PC-3 (cell line): Measurements from ENCODE around the gene ARL11. TPM values are rescaled to one million over a fixed set of nuclear protein-coding genes. Genes with fewer than 3 reads are reported as not detected.

Experiments used
- ATAC-seq: fragments of 200-7000 bp; cut with Tn5 transposase; 2 replicates; pipeline ENCODE4 v1.9.1; 2020; ENCODE audit warnings: mild to moderate bottlenecking, moderate library complexity
- BruUV-seq: library from RNA; stranded (reverse); fragments of 400-500 nt; replicated peaks from 2 replicates; lab custom pipeline; 2021; lab: Mats Ljungman, UMichigan
- CTCF ChIA-PET: fragments of 300-600 bp; sonication (Branson Sonifier 250); formaldehyde crosslinking; loops from one replicate; lab custom pipeline; 2022; ENCODE audit warnings: antibody characterized with exemption; lab: Charles Lee
- POLR2A ChIA-PET: fragments of 300-600 bp; sonication (Branson Sonifier 250); formaldehyde crosslinking; loops from one replicate; lab custom pipeline; 2022; ENCODE audit warnings: antibody characterized with exemption; ENCODE audit not compliant: unreplicated experiment; lab: Charles Lee
- DNase-seq: peaks from one replicate; pipeline ENCODE4 v3.0.0-alpha.2; 2015
- H2AFZ ChIP-seq: fragments of 300-600 bp; sonication (generic); 2 replicates; pipeline ENCODE4 v1.6.0; 2016; ENCODE audit warnings: antibody characterized with exemption, low read length
- H3F3A ChIP-seq: fragments of 300-600 bp; sonication (generic); one replicate; pipeline ENCODE4 v1.6.0; 2017; ENCODE audit warnings: antibody characterized with exemption, low read length, control low read depth, mild to moderate bottlenecking; ENCODE audit not compliant: unreplicated experiment
- H3K27ac ChIP-seq: fragments of 300-600 bp; sonication (generic); 2 replicates; pipeline ENCODE4 v1.5.1; 2016; ENCODE audit warnings: mild to moderate bottlenecking, low read length
- H3K27me3 ChIP-seq: fragments of 300-600 bp; sonication (generic); 2 replicates; pipeline ENCODE4 v1.6.1; 2016; ENCODE audit warnings: low read length, mixed read lengths
- H3K36me3 ChIP-seq: fragments of 300-600 bp; sonication (generic); 2 replicates; pipeline ENCODE4 v1.6.1; 2016; ENCODE audit warnings: low read depth, mixed run types, low read length, mixed read lengths
- H3K4me1 ChIP-seq: fragments of 300-600 bp; sonication (generic); 2 replicates; pipeline ENCODE4 v1.5.1; 2016; ENCODE audit warnings: low read length; ENCODE audit not compliant: insufficient read depth
- H3K4me2 ChIP-seq: fragments of 300-600 bp; sonication (generic); 2 replicates; pipeline ENCODE4 v1.6.0; 2016; ENCODE audit warnings: low read length
- H3K4me3 ChIP-seq: fragments of 300-600 bp; sonication (generic); 2 replicates; pipeline ENCODE4 v1.5.1; 2016; ENCODE audit warnings: mild to moderate bottlenecking, low read length, mixed read lengths
- H3K79me2 ChIP-seq: fragments of 300-600 bp; sonication (generic); 2 replicates; pipeline ENCODE4 v1.6.1; 2017; ENCODE audit warnings: low read length, mixed read lengths
- H3K9ac ChIP-seq: fragments of 300-600 bp; sonication (generic); 2 replicates; pipeline ENCODE4 v1.6.0; 2016; ENCODE audit warnings: mild to moderate bottlenecking, low read length
- H3K9me2 ChIP-seq: fragments of 300-600 bp; sonication (generic); replicated peaks from 2 replicates; pipeline ENCODE4 v1.6.1; 2016; ENCODE audit warnings: mixed run types, low read length, mixed read lengths
- H3K9me3 ChIP-seq: fragments of 300-600 bp; sonication (generic); 2 replicates; pipeline ENCODE4 v1.6.1; 2016; ENCODE audit warnings: low read length, mixed read lengths
- H4K20me1 ChIP-seq: fragments of 300-600 bp; sonication (generic); 2 replicates; pipeline ENCODE4 v1.6.1; 2016; ENCODE audit warnings: low read length, mixed read lengths
- CTCF ChIP-seq: fragments of 300-600 bp; sonication (generic); conservative IDR thresholded peaks from 2 replicates; pipeline ENCODE4 v1.5.1; 2017; ENCODE audit warnings: antibody characterized with exemption, low read depth, mild to moderate bottlenecking, low read length
- EZH2 ChIP-seq: fragments of 300-600 bp; sonication (generic); IDR thresholded peaks from one replicate; pipeline ENCODE4 v1.6.1; 2017; ENCODE audit warnings: antibody characterized with exemption, mild to moderate bottlenecking, low read length; ENCODE audit not compliant: unreplicated experiment
- EZH2phosphoT487 ChIP-seq: fragments of 300-600 bp; sonication (generic); IDR thresholded peaks from 2 replicates; pipeline ENCODE4 v1.6.1; 2018; ENCODE audit warnings: mild to moderate bottlenecking, antibody characterized with exemption, low read length, borderline replicate concordance
- intact Hi-C: fragments of 100-400 bp; cut with micrococcal nuclease; formaldehyde crosslinking; loops from 2 replicates; pipeline ENCODE4 v1.9.0; 2023
- total RNA-seq: library from RNA; depleted of rRNA; stranded (reverse); fragments of >200 nt; gene quantifications from 2 replicates; pipeline ENCODE4 v1.2.3, GENCODE V29; 2014

Gene ARL11
- total RNA-seq, 1 experiment from 2014 or later, result not detected

- peak within 1 kb of the TSS; percentile 99 for H2AFZ ChIP-seq
- no peaks in the 10 kb centered on the region for H3K9me2 ChIP-seq
- H3K79me2 ChIP-seq, result peaks cover 16% of the 10 kb centered on the region; the same call in 1 of the 2 replicates
- peak within 1 kb of the TSS; percentile 89 for H3K4me2 ChIP-seq
- H4K20me1 ChIP-seq, result no peaks in the 10 kb centered on the region
- H3K27ac ChIP-seq, result peak within 1 kb of the TSS; percentile 61
- no peaks in the 10 kb centered on the region for H3K9me3 ChIP-seq
- peak; percentile 53 for DNase-seq
- H3K4me3 ChIP-seq, result peak within 1 kb of the TSS; percentile 93
- peak within 1 kb of the TSS; percentile 77 for H3K9ac ChIP-seq
- ChIA-PET POLR2A (no interaction called here), CTCF (no interaction called here)
- TSS peak; percentile 60 for BruUV-seq
- H3K27me3 ChIP-seq, result no peaks in the 10 kb centered on the region
- peak; percentile 76 for ATAC-seq
- peaks cover 27% of the 10 kb centered on the region for H3K4me1 ChIP-seq
- intact Hi-C loops, result loop anchor here (2.0 kb wide), 1 partner anchor 15 kb away; no protein-coding TSS in a partner anchor
- H3K36me3 ChIP-seq, result no peaks in the 10 kb centered on the region
- TF ChIP-seq EZH2phosphoT487 (no peak), EZH2 (no peak), CTCF (no peak)
- no peaks in the 10 kb centered on the region for H3F3A ChIP-seq
Observed at GRCh38 chr13:49585220-49586157, 42.8 kb upstream of the ARL11 start, which contains the start of gene RCBTB1. RCBTB1 (minus strand) TSS chr13:49585558; CDS start chr13:49567279, 18,279 bp downstream.

GRCh38 chr13:49586717-49587116 is 41.6 kb upstream of the ARL11 start:
- CTCF ChIA-PET, result no interaction called here
- peaks cover 27% of the 10 kb centered on the region for H3K4me1 ChIP-seq
- no peak for TF ChIP-seq CTCF
- no peak for TF ChIP-seq EZH2
- no peak for TF ChIP-seq EZH2phosphoT487
- no peaks in the 10 kb centered on the region for H4K20me1 ChIP-seq
- peak overlapping the region; percentile 13 for H3K27ac ChIP-seq
- no peak overlapping the region for H3K4me3 ChIP-seq
- no peaks in the 10 kb centered on the region for H3K9me2 ChIP-seq
- no peaks in the 10 kb centered on the region for H3K36me3 ChIP-seq
- ATAC-seq, result no peak
- no peaks in the 10 kb centered on the region for H3K27me3 ChIP-seq
- no peaks in the 10 kb centered on the region for H3K9me3 ChIP-seq
- H3K4me2 ChIP-seq, result peak overlapping the region; percentile 89
- peaks cover 16% of the 10 kb centered on the region; the same call in 1 of the 2 replicates for H3K79me2 ChIP-seq
- POLR2A ChIA-PET, result interaction anchor here (0.6 kb wide), 2 partner anchors 436 to 530 kb away, joined by 3 to 6 read pairs; no protein-coding TSS in a partner anchor
- DNase-seq, result peak; percentile 27
- no peak overlapping the region for H3K9ac ChIP-seq
- H2AFZ ChIP-seq, result no peak overlapping the region
- intact Hi-C loops, result no loop called here
- no TSS peak for BruUV-seq
- H3F3A ChIP-seq, result no peaks in the 10 kb centered on the region
